RWPE2 (cell line): Measurements from ENCODE around the gene COPS9.

Source experiments
- ATAC-seq: fragments of 200-7000 bp; cut with Tn5 transposase; 3 replicates; pipeline ENCODE4 v1.9.1; 2021; ENCODE audit warnings: low read depth
- DNase-seq: peaks from one replicate; pipeline ENCODE4 v3.0.0-alpha.2; 2020; ENCODE audit warnings: low spot score
- H3K27ac ChIP-seq: fragments of 450-650 bp; 2 replicates; pipeline ENCODE4 v1.5.1; 2017; ENCODE audit warnings: mild to moderate bottlenecking; ENCODE audit not compliant: poor library complexity, severe bottlenecking
- H3K27me3 ChIP-seq: fragments of 250-450 bp; sonication (Bioruptor Pico); 2 replicates; pipeline ENCODE4 v1.5.1; 2021; ENCODE audit warnings: mild to moderate bottlenecking, moderate library complexity; ENCODE audit not compliant: insufficient read depth, poor library complexity, severe bottlenecking
- H3K36me3 ChIP-seq: fragments of 250-450 bp; sonication (Bioruptor Pico); 2 replicates; pipeline ENCODE4 v1.5.1; 2020; ENCODE audit warnings: low read depth, mild to moderate bottlenecking, moderate library complexity
- H3K4me1 ChIP-seq: fragments of 250-450 bp; sonication (Bioruptor Pico); 2 replicates; pipeline ENCODE4 v1.5.1; 2021; ENCODE audit warnings: mild to moderate bottlenecking, moderate library complexity; ENCODE audit not compliant: insufficient read depth, poor library complexity, severe bottlenecking
- H3K4me3 ChIP-seq: fragments of 250-450 bp; sonication (Bioruptor Pico); 2 replicates; pipeline ENCODE4 v1.5.1; 2021; ENCODE audit warnings: mild to moderate bottlenecking, moderate library complexity; ENCODE audit not compliant: severe bottlenecking
- H3K9me3 ChIP-seq: fragments of 250-450 bp; sonication (Bioruptor Pico); 2 replicates; pipeline ENCODE4 v1.5.1; 2021; ENCODE audit warnings: mild to moderate bottlenecking, moderate library complexity; ENCODE audit not compliant: severe bottlenecking
- TF ChIP-seq, protein P1 (sequence below): fragments of 450-650 bp; IDR thresholded peaks from one replicate; pipeline ENCODE4 v1.5.1; 2017; ENCODE audit warnings: mild to moderate bottlenecking, moderate library complexity; ENCODE audit not compliant: poor library complexity, severe bottlenecking

COPS9 gene

DNA sequence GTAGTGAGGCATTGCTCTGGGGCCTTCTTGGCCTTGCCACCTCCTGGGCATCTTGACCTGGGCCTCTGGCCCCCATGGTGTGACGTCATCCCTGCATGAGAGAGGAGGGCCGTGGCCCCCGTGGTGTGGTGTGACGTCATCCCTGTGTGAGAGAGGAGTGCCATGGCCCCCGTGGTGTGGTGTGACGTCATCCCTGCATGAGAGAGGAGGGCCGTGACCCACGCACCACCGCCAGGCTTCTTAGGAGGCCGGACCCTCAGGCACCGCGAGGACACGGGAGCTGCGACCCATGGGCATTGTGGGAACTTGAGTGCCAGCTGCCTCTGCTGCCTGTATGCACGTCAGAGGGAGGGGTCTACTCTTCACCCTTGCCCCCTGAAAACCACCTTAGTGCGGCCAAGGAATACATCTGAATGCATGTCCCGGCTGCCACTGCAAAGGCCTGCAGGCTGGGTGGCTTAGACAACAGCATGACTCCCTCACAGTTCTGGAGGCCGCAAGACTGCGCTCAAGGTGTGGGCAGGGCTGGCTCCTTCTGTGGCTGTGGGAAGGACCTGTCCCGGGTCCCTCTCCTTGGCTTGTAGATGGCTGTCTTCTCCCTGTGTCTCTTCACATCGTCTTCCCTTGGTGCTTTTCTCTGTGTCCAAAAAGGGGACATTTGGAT, 25.1 kb upstream of the COPS9 start:
- H3K36me3 ChIP-seq, result no peaks in the 10 kb centered on the region
- DNase-seq (peak; percentile 56), ATAC-seq (no peak)
- TF ChIP-seq, protein P1, sequence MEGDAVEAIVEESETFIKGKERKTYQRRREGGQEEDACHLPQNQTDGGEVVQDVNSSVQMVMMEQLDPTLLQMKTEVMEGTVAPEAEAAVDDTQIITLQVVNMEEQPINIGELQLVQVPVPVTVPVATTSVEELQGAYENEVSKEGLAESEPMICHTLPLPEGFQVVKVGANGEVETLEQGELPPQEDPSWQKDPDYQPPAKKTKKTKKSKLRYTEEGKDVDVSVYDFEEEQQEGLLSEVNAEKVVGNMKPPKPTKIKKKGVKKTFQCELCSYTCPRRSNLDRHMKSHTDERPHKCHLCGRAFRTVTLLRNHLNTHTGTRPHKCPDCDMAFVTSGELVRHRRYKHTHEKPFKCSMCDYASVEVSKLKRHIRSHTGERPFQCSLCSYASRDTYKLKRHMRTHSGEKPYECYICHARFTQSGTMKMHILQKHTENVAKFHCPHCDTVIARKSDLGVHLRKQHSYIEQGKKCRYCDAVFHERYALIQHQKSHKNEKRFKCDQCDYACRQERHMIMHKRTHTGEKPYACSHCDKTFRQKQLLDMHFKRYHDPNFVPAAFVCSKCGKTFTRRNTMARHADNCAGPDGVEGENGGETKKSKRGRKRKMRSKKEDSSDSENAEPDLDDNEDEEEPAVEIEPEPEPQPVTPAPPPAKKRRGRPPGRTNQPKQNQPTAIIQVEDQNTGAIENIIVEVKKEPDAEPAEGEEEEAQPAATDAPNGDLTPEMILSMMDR, result no peak
- H3K9me3 ChIP-seq, result no peaks in the 10 kb centered on the region
- no peaks in the 10 kb centered on the region for H3K4me1 ChIP-seq
- H3K27me3 ChIP-seq, result no peaks in the 10 kb centered on the region
- H3K27ac ChIP-seq, result no peak overlapping the region
- no peak overlapping the region for H3K4me3 ChIP-seq

DNA sequence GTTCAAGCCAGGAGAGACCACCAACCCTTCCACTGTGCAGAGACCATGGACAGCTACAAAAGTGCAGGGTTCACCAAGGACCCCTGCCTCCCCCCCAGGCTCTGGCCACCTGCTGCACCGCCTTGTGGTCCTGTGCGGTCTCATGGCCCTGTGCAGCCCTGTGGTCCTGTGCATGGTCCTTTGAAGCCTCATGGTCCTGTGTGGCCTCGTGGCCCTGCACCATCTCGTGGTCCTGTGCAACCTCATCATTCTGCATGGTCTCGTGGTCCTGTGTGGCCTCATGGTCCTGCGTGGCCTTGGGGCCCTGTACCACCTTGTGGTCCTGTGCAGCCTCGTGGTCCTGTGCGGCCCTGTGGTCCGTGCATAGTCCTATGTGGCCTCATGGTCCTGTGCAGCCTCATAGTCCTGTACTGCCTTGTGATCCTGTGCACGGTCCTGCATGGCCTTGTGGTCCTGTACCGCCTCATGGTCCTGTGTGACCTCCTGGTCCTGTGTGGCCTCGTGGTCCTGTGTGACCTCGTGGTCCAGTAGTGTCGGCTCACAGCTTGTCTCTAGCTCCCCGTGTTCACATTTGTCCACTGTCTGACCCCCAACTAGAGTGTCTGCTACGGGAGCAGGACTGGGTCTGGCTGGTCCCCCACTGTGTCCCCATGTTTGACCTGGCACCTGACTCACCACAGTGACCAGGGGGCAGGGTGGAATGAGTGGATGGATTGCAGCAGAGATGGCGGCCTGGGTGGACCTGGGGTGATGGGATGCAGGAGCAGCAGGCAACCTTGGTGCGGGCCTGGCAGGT, 24.4 kb upstream of the COPS9 start:
- no peak overlapping the region for H3K27ac ChIP-seq
- TF ChIP-seq, protein P1, result no peak
- no peak overlapping the region for H3K4me3 ChIP-seq
- no peaks in the 10 kb centered on the region for H3K4me1 ChIP-seq
- no peaks in the 10 kb centered on the region for H3K36me3 ChIP-seq
- no peak for ATAC-seq
- H3K27me3 ChIP-seq, result no peaks in the 10 kb centered on the region
- H3K9me3 ChIP-seq, result no peaks in the 10 kb centered on the region
- peak; percentile 37 for DNase-seq

DNA sequence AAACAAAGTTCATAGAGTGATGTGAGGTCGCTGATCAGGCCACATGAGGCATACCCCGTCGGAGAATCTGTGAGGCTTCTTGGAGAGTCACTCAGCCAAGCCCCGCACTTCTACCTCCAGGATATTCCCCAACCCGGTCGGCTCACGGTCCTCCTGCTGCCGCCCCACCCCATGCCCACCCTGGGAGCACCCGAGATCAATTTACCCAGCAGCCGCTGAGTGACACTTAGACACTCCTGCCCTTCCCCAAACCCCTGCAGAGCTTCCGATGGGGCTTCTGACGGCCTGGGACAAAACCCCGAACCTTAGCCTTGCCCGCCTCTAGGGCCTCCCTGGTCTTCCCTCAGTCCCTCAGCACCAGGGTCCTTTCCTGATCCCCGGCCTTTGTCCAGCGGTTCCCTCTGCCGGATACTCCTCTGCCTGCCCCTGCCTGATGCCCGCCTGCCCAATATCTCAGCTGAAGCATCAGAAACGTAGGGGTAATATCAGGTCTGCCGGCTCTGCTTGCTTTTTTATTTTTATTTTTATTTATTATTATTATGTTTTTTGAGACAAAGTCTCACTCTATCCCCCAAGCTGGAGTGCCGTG, 23.2 kb upstream of the COPS9 start:
- no peaks in the 10 kb centered on the region for H3K36me3 ChIP-seq
- DNase-seq, result peak; percentile 22
- TF ChIP-seq, protein P1, result no peak
- no peaks in the 10 kb centered on the region for H3K27me3 ChIP-seq
- H3K9me3 ChIP-seq, result no peaks in the 10 kb centered on the region
- ATAC-seq, result no peak
- H3K4me1 ChIP-seq, result no peaks in the 10 kb centered on the region
- no peak overlapping the region for H3K4me3 ChIP-seq
- no peak overlapping the region for H3K27ac ChIP-seq

DNA sequence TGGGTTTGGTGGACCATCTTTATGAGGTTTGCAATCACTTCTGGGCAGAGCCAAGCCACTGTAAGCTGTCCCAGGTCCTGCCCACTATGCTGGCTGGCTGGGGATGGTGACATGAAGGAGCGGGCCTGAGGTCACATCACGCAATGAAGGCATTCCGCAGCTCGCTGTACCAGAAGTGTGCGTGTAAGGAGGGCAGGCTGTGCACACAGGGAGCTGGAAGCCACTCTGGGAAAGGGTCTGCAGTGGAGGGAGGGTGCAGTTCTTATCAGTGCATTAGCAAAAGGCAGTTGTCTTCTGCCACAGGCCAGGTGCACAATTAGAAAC, 21.0 kb upstream of the COPS9 start:
- H3K4me1 ChIP-seq, result no peaks in the 10 kb centered on the region
- no peaks in the 10 kb centered on the region for H3K36me3 ChIP-seq
- TF ChIP-seq, protein P1, result no peak
- DNase-seq, result peak; percentile 45
- ATAC-seq, result no peak
- no peak overlapping the region for H3K27ac ChIP-seq
- H3K4me3 ChIP-seq, result no peak overlapping the region
- no peaks in the 10 kb centered on the region for H3K27me3 ChIP-seq
- no peaks in the 10 kb centered on the region for H3K9me3 ChIP-seq
